Measurements from ENCODE around the gene SLC50A1.

The SLC50A1 gene

GRCh38 chr1:155185783-155186066 lies 50.1 kb downstream of the SLC50A1 start:
- no peak for DNase-seq

- no peak for DNase-seq
These were observed 50.6 kb downstream of the SLC50A1 start for GRCh38 chr1:155186067-155186793.

GRCh38 chr1:155186794-155187455 lies 51.3 kb downstream of the SLC50A1 start:
- DNase-seq = no peak

- no peak for DNase-seq
These were observed 51.8 kb downstream of the SLC50A1 start for GRCh38 chr1:155187456-155187891.

GRCh38 chr1:155188268-155188667 lies 52.6 kb downstream of the SLC50A1 start:
- DNase-seq = no peak
